ENCODE results near the gene PJVK. TPM values are rescaled to one million over a fixed set of nuclear protein-coding genes. Genes with fewer than 3 reads are reported as not detected.

The PJVK gene
- total and polyA plus RNA-seq, 2 of the 13 experiments (the other 11 are each of a cell fraction or from before 2014, with no cell fraction given), result 1.2 to 2.6 TPM

DNA sequence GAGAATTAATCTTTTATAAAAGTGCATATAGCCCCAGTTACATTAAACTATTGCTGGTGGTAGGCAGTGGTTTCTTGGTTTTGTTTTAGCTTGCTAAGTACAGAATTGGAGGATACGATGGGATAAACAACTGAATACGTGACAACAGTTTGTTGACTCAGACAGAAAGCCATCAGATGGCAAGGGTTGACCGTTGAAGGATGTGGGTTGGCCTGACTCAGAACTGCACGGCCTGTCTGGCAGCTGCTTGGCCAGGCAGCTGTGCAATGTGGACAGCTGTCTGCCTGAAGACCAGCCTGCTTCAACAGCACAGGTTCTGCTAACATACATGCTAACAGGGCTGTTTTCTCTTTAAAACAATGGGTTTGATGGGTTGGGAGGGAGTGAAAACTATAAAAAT lies 46.8 kb upstream of the PJVK start:
- intact Hi-C loops (cut with micrococcal nuclease; ENCODE audit: unreplicated experiment) (no loop called here), in situ Hi-C loops (cut with HindIII; ENCODE audit: extremely low pct_ligation_motif_present, low pct_unique_long_range_greater_than_20kb) (no loop called here)
- no peaks in the 10 kb centered on the region for H3K36me3 ChIP-seq (replicated peaks in 1 of 2; ENCODE audit: control insufficient read depth in 1 of 2, insufficient read depth in 2 of 2, low read length in 2 of 2)
- WGBS (ENCODE audit: low lambda C conversion rate), result 4% methylated on average over 4 of the region's 4 CpGs
- no peaks in the 10 kb centered on the region for H3K27me3 ChIP-seq (ENCODE audit: control insufficient read depth in 1 of 2, insufficient read depth in 2 of 2, low read length in 2 of 2)
- H3K4me2 ChIP-seq (ENCODE audit: low read depth, low read length), result no peak overlapping the region
- POLR2A ChIA-PET, result no interaction called here
- no peak overlapping the region for H2AFZ ChIP-seq (ENCODE audit: low read length)
- H3K4me3 ChIP-seq (replicated peaks in 1 of 3; ENCODE audit: insufficient read depth in 1 of 3, low read depth in 2 of 3, low read length in 3 of 3), result no peak overlapping the region
- ATAC-seq (peak; percentile 61), FAIRE-seq (no peak), DNase-seq (ENCODE audit: low spot score) (no peak)
- no peaks in the 10 kb centered on the region for H3K4me1 ChIP-seq (ENCODE audit: insufficient read depth, low read length)
- H3K9ac ChIP-seq (ENCODE audit: insufficient read depth, low read depth, low read length), result no peak overlapping the region
- CTCF ChIA-PET (ENCODE audit: low intra/inter-chr PET ratio, low total read pairs), result no interaction called here
- no peaks in the 10 kb centered on the region for H3K79me2 ChIP-seq (ENCODE audit: insufficient read depth, low read length)
- no TSS peak for BruUV-seq (replicated peaks)
- no peak overlapping the region for H3K27ac ChIP-seq (ENCODE audit: extremely low read length, insufficient read depth, low read length)
- H4K20me1 ChIP-seq (ENCODE audit: insufficient read depth, low read length), result no peaks in the 10 kb centered on the region
- no peaks in the 10 kb centered on the region for H3K9me3 ChIP-seq (ENCODE audit: low read length)
- TF ChIP-seq ZNF232 (CRISPR knock-in tag; IDR thresholded peaks at IDR 0.05; ENCODE audit: borderline replicate concordance) (no peak), ELF1 (CRISPR knock-in tag; IDR thresholded peaks at IDR 0.05) (no peak), SETDB1 (CRISPR knock-in tag; IDR thresholded peaks at IDR 0.05; ENCODE audit: borderline replicate concordance) (no peak), ZNF670 (CRISPR knock-in tag; IDR thresholded peaks at IDR 0.05; ENCODE audit: borderline replicate concordance) (no peak), ZMYM3 (CRISPR knock-in tag; IDR thresholded peaks at IDR 0.05) (no peak)
- TF ChIP-seq, protein P1, sequence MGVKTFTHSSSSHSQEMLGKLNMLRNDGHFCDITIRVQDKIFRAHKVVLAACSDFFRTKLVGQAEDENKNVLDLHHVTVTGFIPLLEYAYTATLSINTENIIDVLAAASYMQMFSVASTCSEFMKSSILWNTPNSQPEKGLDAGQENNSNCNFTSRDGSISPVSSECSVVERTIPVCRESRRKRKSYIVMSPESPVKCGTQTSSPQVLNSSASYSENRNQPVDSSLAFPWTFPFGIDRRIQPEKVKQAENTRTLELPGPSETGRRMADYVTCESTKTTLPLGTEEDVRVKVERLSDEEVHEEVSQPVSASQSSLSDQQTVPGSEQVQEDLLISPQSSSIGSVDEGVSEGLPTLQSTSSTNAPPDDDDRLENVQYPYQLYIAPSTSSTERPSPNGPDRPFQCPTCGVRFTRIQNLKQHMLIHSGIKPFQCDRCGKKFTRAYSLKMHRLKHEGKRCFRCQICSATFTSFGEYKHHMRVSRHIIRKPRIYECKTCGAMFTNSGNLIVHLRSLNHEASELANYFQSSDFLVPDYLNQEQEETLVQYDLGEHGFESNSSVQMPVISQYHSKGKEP (CRISPR knock-in tag; IDR thresholded peaks at IDR 0.05), result no peak
- TF ChIP-seq, protein P2, sequence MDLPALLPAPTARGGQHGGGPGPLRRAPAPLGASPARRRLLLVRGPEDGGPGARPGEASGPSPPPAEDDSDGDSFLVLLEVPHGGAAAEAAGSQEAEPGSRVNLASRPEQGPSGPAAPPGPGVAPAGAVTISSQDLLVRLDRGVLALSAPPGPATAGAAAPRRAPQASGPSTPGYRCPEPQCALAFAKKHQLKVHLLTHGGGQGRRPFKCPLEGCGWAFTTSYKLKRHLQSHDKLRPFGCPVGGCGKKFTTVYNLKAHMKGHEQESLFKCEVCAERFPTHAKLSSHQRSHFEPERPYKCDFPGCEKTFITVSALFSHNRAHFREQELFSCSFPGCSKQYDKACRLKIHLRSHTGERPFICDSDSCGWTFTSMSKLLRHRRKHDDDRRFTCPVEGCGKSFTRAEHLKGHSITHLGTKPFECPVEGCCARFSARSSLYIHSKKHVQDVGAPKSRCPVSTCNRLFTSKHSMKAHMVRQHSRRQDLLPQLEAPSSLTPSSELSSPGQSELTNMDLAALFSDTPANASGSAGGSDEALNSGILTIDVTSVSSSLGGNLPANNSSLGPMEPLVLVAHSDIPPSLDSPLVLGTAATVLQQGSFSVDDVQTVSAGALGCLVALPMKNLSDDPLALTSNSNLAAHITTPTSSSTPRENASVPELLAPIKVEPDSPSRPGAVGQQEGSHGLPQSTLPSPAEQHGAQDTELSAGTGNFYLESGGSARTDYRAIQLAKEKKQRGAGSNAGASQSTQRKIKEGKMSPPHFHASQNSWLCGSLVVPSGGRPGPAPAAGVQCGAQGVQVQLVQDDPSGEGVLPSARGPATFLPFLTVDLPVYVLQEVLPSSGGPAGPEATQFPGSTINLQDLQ (CRISPR knock-in tag; IDR thresholded peaks at IDR 0.05), result no peak
- TF ChIP-seq, protein P3, sequence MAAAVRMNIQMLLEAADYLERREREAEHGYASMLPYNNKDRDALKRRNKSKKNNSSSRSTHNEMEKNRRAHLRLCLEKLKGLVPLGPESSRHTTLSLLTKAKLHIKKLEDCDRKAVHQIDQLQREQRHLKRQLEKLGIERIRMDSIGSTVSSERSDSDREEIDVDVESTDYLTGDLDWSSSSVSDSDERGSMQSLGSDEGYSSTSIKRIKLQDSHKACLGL (CRISPR knock-in tag; IDR thresholded peaks at IDR 0.05), result no peak
